ENCODE data around the gene EFCAB6. TPM values are rescaled to one million over a fixed set of nuclear protein-coding genes. Genes with fewer than 3 reads are reported as not detected.

EFCAB6 gene
- total and polyA plus RNA-seq, 10 of the 15 experiments (the other 5 are each of a cell fraction or from before 2014, with no cell fraction given) = 0.05 to 0.42 (median 0.19) TPM

DNA sequence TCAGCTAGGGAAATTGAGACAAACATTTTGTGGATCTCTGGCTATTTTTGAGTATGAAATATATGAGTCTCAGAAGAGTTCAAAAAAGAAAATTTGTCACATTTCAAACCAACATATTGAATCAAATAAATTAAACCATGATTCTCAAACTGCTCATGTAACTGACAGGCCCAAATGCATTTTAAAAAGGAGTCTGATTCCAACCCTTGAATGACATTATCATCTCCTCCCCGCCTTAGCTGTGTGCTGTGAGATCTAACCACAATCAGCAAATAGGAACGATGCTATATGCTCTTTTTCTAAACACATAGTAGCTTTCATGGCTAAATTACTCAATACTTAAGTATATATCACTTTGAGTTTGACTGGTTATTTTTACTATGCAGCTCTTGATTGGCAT, 57.1 kb downstream of the EFCAB6 start:
- H3K9me3 ChIP-seq (replicated peaks; ENCODE audit: control insufficient read depth, insufficient read depth, low read length) = no peaks in the 10 kb centered on the region
- H3K27me3 ChIP-seq (replicated peaks in 1 of 2; ENCODE audit: control insufficient read depth in 2 of 2, insufficient read depth in 2 of 2, low read length in 1 of 2) = no peaks in the 10 kb centered on the region; a peak in 1 of 4 replicates
- CTCF ChIA-PET = interaction anchor here (1.0 to 1.4 kb wide), 2 partner anchors 9 to 11 kb away, joined by 3 to 4 read pairs; no protein-coding TSS in a partner anchor
- in situ Hi-C loops (cut with MboI) = no loop called here
- no peaks in the 10 kb centered on the region for H3K36me3 ChIP-seq (ENCODE audit: control insufficient read depth in 2 of 2, insufficient read depth in 2 of 2, low read length in 1 of 2)
- TF ChIP-seq DPF2 (IDR thresholded peaks at IDR 0.05) (no peak), YBX1 (IDR thresholded peaks at IDR 0.05) (no peak), CBFB (IDR thresholded peaks at IDR 0.05; ENCODE audit: low read depth) (no peak), CREB1 (IDR thresholded peaks at IDR 0.05; ENCODE audit: low read depth) (no peak), CEBPB (IDR thresholded peaks at IDR 0.05; ENCODE audit: borderline replicate concordance in 1 of 2, low read depth in 2 of 2, low read length in 2 of 2) (no peak), GABPA (IDR thresholded peaks at IDR 0.05; ENCODE audit: low read depth) (no peak), SMAD5 (IDR thresholded peaks at IDR 0.05; ENCODE audit: low read depth) (no peak), CBX3 (IDR thresholded peaks at IDR 0.05; ENCODE audit: borderline replicate concordance, low read depth) (no peak), POLR2A (IDR thresholded peaks at IDR 0.05; ENCODE audit: low read depth, low read length) (no peak), NR2C1 (IDR thresholded peaks at IDR 0.05) (no peak), RCOR1 (conservative IDR thresholded peaks at IDR 0.05; ENCODE audit: low read depth, low read length) (no peak), RAD21 (IDR thresholded peaks at IDR 0.05; ENCODE audit: insufficient read depth, low read depth, low read length) (no peak), SMARCA5 (IDR thresholded peaks at IDR 0.05) (no peak), FOXM1 (IDR thresholded peaks at IDR 0.05; ENCODE audit: low read depth, low read length) (no peak)
- TF ChIP-seq, protein P1, sequence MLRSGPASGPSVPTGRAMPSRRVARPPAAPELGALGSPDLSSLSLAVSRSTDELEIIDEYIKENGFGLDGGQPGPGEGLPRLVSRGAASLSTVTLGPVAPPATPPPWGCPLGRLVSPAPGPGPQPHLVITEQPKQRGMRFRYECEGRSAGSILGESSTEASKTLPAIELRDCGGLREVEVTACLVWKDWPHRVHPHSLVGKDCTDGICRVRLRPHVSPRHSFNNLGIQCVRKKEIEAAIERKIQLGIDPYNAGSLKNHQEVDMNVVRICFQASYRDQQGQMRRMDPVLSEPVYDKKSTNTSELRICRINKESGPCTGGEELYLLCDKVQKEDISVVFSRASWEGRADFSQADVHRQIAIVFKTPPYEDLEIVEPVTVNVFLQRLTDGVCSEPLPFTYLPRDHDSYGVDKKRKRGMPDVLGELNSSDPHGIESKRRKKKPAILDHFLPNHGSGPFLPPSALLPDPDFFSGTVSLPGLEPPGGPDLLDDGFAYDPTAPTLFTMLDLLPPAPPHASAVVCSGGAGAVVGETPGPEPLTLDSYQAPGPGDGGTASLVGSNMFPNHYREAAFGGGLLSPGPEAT (IDR thresholded peaks at IDR 0.05; ENCODE audit: low read depth) = no peak
- TF ChIP-seq, protein P2, sequence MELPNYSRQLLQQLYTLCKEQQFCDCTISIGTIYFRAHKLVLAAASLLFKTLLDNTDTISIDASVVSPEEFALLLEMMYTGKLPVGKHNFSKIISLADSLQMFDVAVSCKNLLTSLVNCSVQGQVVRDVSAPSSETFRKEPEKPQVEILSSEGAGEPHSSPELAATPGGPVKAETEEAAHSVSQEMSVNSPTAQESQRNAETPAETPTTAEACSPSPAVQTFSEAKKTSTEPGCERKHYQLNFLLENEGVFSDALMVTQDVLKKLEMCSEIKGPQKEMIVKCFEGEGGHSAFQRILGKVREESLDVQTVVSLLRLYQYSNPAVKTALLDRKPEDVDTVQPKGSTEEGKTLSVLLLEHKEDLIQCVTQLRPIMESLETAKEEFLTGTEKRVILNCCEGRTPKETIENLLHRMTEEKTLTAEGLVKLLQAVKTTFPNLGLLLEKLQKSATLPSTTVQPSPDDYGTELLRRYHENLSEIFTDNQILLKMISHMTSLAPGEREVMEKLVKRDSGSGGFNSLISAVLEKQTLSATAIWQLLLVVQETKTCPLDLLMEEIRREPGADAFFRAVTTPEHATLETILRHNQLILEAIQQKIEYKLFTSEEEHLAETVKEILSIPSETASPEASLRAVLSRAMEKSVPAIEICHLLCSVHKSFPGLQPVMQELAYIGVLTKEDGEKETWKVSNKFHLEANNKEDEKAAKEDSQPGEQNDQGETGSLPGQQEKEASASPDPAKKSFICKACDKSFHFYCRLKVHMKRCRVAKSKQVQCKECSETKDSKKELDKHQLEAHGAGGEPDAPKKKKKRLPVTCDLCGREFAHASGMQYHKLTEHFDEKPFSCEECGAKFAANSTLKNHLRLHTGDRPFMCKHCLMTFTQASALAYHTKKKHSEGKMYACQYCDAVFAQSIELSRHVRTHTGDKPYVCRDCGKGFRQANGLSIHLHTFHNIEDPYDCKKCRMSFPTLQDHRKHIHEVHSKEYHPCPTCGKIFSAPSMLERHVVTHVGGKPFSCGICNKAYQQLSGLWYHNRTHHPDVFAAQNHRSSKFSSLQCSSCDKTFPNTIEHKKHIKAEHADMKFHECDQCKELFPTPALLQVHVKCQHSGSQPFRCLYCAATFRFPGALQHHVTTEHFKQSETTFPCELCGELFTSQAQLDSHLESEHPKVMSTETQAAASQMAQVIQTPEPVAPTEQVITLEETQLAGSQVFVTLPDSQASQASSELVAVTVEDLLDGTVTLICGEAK (IDR thresholded peaks at IDR 0.05; ENCODE audit: borderline replicate concordance) = no peak
- TF ChIP-seq, protein P3, sequence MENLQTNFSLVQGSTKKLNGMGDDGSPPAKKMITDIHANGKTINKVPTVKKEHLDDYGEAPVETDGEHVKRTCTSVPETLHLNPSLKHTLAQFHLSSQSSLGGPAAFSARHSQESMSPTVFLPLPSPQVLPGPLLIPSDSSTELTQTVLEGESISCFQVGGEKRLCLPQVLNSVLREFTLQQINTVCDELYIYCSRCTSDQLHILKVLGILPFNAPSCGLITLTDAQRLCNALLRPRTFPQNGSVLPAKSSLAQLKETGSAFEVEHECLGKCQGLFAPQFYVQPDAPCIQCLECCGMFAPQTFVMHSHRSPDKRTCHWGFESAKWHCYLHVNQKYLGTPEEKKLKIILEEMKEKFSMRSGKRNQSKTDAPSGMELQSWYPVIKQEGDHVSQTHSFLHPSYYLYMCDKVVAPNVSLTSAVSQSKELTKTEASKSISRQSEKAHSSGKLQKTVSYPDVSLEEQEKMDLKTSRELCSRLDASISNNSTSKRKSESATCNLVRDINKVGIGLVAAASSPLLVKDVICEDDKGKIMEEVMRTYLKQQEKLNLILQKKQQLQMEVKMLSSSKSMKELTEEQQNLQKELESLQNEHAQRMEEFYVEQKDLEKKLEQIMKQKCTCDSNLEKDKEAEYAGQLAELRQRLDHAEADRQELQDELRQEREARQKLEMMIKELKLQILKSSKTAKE (IDR thresholded peaks at IDR 0.05; ENCODE audit: low read depth, poor library complexity, severe bottlenecking) = no peak
- DNase-seq (ENCODE audit: low read depth, low spot score) (no peak), FAIRE-seq (no peak), ATAC-seq (no peak)
- no peak overlapping the region for H3K27ac ChIP-seq (ENCODE audit: control insufficient read depth, insufficient read depth)
- H2AFZ ChIP-seq (ENCODE audit: control insufficient read depth, low read depth, low read length) = no peak overlapping the region
- no peaks in the 10 kb centered on the region for H3K79me2 ChIP-seq (ENCODE audit: control insufficient read depth, insufficient read depth, low read length)
- no peak overlapping the region for H3K9ac ChIP-seq (ENCODE audit: control insufficient read depth, insufficient read depth, low read length)
- no peak overlapping the region for H3K4me3 ChIP-seq
- no peaks in the 10 kb centered on the region for H3K4me1 ChIP-seq (ENCODE audit: control insufficient read depth, insufficient read depth, low read length)
- no peak overlapping the region for H3K4me2 ChIP-seq (ENCODE audit: control insufficient read depth, insufficient read depth)
- RAD21 ChIA-PET (ENCODE audit: unreplicated experiment) = interaction anchor here (0.7 kb wide), 1 partner anchor 57 kb away, joined by 3 read pairs; the partner anchor contains the start of gene EFCAB6
- 6% methylated on average over 2 of the region's 2 CpGs for WGBS (ENCODE audit: insufficient coverage, insufficient replicate concordance, low lambda C conversion rate, missing lambda C conversion rate)
- POLR2A ChIA-PET = no interaction called here
- H4K20me1 ChIP-seq (ENCODE audit: control insufficient read depth, insufficient read depth) = no peaks in the 10 kb centered on the region
- intact Hi-C loops (cut with micrococcal nuclease; ENCODE audit: unreplicated experiment) = no loop called here
- SMC1A ChIA-PET (ENCODE audit: uncharacterized antibody, unreplicated experiment) = no interaction called here
- BruUV-seq (replicated peaks) = no TSS peak

All from GM12878 (cell line).